ENCODE data around the gene SPTBN1.

GRCh38 chr2:54642677-54643430 is 186.7 kb downstream of the SPTBN1 start:
- no peak for TF ChIP-seq CTCF (conservative IDR thresholded peaks at IDR 0.05; ENCODE audit: low read length)
- TF ChIP-seq EZH2phosphoT487 (IDR thresholded peaks at IDR 0.05; ENCODE audit: borderline replicate concordance, low read depth, low read length), result no peak

Measured in OCI-LY7 (cell line).